Nucleus accumbens (tissue), 56 donors: ENCODE results near the gene ZP3.
"Not testable (repeated sequence)": the region's sequence is repeated elsewhere in the genome, so short reads cannot be mapped to it uniquely, and the experiment has no call there.

ENCODE experiments used
- DNase-seq, 56 donors: peaks; one replicate each; lab custom pipeline; 2025; lab: John Stamatoyannopoulos, UW

The ZP3 gene

DNA sequence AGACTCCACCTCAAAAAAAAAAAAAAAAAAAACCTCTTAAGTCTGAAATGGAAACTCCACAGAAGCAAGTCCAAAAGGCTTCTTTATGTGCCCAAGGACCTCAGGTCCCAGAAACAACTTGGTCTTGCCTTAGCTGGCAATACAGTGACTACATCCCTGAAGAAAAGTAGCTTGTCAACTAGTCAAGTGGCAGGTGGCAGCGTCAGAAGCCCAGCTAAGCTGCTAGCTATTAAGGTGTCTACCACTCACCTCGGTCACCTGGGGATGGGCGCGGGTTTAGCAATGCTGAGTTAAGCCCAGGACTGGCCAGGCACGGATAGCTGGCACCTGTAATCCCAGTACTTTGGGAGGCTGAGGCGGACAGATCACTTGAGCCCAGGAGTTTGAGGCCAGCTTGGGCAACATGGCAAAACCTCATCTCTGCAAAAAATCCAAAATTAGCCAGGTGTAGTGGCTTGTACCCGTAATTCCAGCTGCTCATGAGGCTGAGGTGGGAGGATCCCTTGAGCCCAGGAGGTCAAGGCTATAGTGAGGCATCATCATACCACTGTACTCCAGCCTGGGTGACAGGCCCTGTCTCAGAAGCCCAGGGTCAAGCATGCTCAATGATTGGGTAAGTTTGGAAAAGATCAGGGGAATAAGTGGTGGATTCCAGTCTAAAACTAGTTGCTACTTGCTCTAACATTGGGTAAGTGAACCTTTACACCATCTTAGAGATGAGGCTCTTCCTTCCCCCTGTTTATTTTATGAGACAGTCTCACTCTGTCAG lies 14.6 kb downstream of the ZP3 start:
- not testable (repeated sequence) for DNase-seq

DNA sequence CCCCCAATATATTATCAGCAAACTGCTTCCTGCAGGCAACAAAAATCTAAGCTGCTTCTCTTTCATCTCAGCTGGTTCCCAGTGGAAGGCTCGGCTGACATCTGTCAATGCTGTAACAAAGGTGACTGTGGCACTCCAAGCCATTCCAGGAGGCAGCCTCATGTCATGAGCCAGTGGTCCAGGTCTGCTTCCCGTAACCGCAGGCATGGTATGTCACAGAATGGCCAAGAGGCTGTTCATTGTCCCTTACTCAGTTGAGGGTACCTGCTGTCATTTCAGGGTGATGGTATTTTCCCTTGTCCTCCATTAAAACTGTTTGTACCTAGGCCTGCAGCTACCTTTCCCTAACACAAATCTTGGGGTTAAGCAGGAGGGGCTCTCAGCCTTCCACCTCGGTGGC lies 15.7 kb downstream of the ZP3 start:
- DNase-seq: not testable (repeated sequence)

DNA sequence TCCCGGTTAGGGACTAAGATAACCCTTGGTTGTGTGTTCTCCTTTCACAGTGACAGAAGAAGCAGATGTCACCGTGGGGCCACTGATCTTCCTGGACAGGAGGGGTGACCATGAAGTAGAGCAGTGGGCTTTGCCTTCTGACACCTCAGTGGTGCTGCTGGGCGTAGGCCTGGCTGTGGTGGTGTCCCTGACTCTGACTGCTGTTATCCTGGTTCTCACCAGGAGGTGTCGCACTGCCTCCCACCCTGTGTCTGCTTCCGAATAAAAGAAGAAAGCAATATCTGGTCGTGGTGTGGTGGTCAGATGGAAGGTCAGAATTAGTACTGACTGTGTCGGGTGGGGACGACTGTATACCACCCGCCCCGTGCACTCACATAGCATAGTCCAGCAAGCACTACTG lies 17.0 kb downstream of the ZP3 start:
- not testable (repeated sequence) for DNase-seq

DNA sequence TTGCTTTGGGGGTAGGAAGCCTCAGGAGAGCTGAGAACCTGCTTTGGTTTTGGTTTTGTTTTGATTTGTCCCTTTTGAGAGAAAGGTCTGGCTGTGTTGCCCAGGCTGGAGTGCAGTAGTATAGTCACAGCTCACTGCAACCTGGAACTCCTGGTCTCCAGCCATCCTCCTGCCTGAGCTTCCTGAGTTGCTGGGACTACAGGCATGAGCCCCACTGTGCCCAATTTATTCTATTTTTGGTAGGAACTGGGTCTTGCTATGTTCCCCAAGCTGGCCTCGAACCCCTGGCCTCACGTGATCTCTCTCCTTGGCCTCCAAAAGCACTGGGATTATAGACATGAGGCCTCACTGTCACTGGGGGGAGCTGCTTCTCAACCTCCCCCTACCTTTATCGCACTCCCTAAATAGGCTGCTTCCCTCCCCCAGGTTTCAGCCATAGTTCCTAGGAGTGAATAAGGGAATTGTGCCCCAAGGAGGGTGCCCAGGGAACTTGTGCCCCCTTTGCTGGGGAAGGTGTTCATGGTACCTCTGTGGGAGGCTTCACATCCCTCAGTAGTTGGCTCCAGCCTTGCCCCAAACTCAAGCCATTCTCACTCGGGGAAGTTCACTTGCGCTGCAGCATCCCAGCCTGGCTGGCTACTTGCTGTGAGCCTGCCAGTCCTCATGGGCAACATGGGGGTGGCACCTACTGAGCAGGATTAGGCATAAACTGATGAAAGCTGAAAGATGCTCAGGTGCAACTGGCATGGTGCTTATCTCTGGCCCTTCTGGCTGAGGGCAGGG lies 18.1 kb downstream of the ZP3 start:
- DNase-seq: not testable (repeated sequence)

DNA sequence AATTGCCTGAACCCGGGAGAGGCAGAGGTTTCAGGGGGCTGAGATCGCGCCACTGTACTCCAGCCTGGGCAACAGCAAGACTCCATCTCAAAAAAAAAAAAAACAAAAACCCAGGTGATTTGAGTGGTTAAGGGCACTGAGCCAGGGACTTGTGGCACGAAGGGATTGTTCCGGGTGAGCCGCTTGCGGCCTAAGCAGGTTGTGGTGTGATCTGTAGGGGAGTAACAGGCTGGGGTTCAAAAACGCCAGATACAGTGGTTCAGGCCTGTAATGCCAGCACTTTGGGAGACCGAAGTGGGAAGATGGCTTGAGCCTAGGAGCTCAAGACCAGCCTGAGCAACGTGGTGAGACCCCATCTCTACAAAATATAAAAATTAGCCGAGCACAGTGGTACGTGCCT lies 19.1 kb downstream of the ZP3 start:
- not testable (repeated sequence) for DNase-seq

DNA sequence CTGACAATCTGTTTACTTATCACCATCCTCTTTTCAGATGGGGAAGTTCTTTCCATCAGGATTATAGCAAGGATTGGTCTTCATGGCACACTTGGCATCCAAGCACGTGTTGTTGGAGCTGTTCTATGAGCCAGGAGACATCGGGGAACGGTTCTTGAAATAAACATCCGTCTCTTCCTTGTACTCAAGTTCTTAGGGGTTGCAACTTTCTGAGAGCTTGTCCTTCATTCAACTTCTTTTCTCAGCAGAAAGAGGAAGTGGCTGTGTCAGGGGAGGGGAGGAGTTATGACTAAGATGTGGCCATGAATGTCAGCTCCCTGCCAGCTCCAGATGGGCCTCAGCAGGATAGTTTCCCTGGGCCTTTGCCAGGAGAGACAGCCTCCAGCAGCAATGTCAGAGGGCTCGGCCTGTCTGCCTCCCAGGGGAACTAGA lies 20.8 kb downstream of the ZP3 start:
- peak in 4 of 56 donors; percentile 7 to 46 (median 10) for DNase-seq

DNA sequence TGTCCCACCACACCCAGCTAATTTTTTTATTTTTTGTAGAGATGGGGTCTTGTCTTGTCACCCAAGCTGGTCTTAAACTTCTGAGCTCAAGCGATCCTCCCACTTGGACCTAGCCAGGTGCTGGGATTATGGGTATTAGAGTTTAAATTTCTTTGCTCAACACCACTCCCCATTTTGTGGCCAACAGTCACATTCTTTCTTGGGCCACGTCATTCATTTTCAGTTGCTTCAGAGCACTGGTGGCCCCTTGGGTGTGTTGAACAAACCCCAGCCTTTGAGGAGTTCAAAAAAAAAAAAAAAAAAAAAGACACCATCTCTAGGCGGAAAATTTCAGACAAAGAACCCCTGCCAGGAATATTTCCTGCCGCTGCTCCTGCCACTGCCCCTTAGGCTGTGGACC lies 32.3 kb downstream of the ZP3 start:
- not testable (repeated sequence) for DNase-seq

DNA sequence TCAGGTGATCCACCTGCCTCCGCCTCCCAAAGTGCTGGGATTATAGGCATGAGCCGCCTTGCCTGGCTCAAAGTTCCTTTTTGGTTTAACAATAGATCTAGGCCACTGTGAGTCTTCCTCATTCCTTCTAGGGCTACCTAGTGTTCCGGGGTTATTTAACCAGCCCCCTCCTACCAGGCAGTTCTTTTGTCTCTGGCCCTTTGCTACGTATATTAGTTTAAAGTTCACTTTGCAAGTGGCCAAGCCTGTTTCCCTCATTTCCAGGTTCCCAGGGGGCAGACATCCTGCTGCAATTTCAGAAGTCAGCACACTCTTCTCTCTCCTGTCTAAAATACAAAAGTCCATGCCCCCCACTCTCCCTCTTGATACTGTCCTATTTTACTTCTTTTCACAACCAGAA lies 33.8 kb downstream of the ZP3 start:
- DNase-seq: not testable (repeated sequence)

DNA sequence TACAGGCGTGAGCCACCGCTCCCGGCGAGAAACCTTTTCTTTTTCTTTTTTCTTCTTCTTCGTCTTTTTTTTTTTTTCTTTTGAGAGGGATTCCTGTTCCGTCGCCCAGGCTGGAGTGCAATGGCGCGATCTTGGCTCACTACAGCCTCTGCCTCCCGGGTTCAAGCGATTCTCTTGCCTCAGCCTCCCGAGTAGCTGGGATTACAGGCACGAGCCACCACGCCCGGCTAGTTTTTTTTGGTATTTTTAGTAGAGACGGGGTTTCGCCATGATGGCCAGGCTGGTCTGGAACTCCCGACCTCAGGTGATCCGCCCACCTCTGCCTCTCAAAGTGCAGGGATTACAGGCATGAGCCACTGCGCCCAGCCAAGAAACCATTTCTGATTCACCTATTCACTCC lies 36.0 kb downstream of the ZP3 start:
- not testable (repeated sequence) for DNase-seq

DNA sequence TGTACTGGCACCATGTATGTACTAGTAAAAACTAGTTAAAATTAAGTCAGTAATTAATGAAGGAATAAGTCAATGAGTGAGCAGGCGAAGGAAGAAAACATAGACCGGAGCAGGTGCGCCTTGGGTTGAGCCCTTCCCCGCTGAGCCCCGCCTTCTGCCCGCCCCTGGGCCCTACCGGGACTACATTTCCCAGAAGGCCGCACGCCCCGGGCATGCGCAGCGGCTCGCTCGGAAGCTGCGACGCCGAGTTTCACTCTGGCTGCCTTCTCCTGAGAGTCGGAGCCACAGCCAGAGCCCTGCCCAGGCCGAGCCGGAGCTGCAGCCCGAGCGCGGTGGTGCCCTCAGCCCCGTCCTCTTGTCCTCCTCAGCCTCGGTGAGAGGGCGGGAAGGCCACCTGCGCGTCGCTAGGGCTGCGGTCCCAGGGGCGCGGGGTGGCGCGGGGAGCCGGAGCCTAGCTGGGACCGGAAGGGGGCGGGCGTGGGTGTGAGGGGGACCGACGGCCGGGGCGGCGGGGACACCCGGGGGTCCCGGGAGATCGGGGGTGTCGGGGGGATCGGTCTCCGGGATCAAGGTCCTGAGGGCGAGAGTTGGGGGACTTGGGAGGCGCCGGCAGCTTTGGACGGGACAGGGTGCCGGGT lies 36.8 kb downstream of the ZP3 start, which contains the start of gene DTX2:
Gene DTX2, plus strand, starts transcription at position 246 of the 638 bp plus-strand sequence. CDS start 18,801 bp downstream, outside the sequence.
- not testable (repeated sequence) for DNase-seq

DNA sequence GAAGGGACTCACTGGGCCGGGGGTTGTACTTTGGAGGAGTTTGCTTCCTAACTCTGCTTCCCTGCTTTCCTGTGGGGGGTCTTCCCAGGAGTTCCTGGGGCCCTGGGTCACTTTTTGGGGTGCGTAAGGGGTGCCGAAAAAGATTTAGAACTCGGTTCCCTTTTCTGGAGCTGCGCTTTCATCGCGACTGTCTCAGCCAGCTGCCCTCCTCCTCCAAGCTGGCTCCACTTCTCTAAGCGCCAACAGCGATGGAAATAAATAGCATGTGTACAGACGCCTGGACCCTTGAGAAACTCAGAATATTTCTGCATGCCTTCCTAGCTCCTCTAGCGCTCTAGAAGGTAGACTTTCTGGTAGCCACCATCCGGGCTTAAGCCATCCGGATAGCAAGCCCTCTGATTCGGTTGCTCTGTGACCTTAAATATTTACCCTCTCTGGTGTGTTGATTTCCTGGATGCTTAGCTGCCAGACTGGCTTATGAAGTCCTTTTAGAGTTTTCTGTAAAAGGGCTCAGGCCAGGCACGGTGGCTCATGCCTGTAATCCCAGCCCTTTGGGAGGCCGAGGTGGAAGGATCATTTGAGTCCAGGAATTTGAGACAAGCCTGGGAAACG lies 37.6 kb downstream of the ZP3 start:
- not testable (repeated sequence) for DNase-seq

DNA sequence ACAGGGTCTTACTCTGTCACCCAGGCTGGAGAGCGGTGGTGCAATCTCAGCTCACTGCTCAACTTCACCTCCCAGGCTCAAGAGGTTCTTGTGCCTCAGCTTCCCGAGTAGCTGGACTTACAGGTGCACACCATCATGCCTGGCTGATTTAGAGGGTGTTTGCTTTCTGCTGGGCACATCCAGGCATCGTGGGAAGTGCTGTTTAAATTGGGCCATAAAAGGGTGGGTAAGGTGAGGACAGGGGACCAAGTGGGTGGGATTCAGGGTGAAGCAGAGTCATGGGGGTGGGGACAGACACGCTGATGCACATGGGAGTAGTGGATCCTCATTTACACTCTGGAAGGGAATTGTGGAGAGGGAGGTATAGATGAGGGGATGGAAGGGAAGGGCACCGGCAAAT lies 40.2 kb downstream of the ZP3 start:
- DNase-seq: not testable (repeated sequence)

DNA sequence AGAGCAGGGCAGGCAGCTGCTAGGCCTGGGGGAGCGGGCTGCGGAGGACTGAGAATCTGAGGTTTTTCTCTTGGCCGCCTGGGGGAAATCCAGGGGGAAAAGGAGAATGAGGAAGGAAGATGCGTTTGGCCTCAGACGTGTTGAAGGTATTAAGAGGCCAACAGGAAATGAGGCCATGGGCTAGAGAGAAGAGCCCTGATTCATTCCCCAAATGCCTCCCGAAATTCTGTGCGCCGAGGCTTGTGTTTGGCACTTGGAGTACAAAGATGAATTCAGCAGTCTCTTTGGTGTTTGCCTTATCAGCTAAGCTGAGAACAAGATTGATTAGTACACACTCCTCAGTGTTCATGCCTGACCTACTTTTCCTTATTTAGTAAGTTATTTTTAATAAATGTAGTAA lies 41.2 kb downstream of the ZP3 start:
- not testable (repeated sequence) for DNase-seq

DNA sequence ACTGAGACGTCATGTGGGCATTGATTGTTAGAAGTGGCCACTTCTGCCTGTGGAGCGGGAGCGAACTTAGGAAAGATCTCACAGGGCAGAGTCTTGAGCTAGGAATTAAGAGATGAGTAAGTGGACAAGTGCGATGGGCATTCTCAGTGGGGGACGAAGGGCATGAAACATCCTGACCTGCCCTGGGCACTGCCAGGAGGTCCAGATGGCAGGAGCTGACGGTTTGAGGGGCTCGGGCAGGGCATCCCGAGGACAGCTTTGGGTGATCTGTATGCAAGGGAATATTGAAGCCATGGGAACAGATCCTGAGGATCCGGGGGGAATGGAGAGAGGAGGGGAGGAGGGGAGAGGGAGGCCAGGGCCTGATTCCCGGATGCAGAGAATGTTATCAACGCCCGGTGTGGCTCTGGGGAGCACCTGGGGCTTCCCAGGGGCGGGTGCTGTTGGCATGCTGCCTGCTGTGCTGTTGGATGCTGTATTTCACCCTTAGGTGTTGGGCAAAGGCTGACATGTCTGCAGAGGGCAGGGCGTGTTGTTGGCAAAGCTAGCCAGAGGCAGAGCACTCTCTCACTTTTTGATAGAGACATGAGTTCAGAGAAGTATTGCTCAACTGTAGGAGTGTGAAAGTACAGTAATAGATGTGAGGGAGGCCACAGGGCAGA lies 43.1 kb downstream of the ZP3 start:
- DNase-seq: not testable (repeated sequence)

DNA sequence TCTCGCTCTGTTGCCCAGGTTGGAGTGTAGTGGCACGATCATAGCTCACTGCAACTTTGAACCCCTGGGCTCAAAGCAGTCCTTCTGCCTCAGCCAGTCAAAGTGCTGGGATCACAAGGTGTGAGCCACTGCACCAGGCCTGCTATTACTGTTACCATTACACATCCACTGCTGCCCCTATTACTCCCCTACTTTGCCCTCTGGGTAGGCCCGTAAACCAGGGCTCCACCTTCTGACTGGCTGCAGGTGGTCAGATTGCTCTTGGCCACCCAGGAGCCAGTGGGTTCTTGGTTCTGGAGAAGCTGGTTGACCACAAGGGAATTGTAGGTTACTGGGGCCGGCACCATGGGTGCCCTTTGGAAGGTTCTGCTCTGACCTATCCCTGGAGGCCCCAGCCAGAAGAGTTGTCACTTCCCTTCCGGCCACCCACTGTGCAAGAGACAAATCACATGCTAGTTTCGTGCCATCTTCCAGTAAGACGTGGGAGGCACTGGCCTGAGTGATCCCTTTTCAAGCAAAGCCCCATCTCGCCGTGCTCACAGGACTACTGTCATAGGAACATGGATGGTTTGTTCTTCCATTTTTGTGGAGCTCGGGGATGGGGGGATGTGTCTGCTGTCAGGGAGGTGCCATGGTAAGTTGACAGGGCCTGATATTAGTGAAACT lies 46.9 kb downstream of the ZP3 start:
- peak in 1 of 56 donors; percentile 7 for DNase-seq

DNA sequence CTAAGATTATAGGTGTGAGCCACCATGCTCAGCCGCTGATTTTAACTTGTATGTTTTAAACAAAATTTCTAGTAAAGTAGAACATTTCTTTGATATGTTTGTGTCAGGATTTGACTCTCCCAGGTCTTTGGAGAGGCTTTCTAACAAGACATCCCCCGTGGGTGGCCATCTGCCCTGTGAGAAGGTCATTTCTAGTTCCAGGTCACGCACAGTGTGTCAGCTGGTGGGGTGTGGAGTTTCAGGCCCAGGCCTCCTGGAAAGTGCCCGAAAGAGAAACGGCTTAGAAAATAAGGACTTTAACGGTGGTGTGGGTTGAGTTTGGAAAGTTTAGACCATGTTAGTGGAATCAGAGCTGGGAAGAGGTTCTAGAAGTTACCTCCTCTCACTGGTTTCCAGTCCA lies 48.3 kb downstream of the ZP3 start:
- not testable (repeated sequence) for DNase-seq

DNA sequence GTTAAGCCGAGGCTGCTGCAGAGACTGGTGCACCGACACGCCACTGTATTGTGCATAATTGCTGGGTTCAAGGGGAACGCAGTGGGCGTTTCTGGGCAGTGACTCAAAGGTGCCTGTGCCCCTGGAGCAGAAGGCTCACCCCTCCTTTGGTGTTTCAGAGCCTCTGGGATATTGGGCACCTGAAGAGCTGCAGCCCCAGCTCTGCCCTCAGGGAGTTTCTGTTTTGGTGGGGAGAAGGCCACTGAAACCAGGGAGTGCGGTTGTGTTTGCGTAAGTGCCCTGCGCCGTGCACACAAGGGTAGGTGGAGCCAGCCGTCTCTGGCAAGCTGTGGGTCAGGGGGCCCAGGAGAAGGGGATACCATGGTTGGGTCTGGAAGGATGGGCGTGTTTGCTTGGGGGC lies 51.5 kb downstream of the ZP3 start:
- not testable (repeated sequence) for DNase-seq

DNA sequence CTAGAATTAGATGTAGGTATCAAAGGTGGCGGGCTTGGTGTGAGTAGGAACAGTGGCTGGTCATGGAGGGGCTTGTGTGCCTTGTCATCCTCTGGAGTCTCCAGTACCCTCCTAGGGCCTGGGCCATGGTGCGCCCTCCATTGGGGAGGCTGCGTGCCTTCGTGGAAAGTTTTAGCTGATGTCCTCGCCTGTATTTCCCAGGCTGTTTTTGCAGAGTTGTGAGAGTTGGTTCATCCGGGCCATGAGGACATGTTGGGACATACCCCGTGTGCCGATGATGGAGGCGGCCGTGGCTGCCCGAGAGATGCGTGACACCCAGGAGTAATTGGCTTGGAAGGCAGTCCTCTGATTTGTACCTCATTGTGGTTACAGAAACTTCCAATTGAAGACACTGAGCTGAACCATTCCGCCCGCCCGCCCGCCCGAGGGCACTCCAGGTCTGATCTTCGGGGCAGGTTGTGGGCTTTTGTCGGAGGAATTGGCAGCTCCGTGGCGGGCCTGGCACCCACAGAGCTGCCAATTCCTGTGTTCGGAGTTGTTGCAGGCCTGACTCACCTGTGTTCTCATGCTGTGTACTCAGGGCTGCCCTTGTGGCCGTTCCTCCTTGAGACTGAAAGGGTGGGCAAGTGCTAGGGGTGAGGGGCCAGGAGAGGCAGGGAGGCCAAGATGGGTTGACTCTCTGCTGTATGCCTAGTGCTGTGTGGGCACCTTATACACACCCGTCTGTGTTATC lies 52.2 kb downstream of the ZP3 start:
- DNase-seq: not testable (repeated sequence)

DNA sequence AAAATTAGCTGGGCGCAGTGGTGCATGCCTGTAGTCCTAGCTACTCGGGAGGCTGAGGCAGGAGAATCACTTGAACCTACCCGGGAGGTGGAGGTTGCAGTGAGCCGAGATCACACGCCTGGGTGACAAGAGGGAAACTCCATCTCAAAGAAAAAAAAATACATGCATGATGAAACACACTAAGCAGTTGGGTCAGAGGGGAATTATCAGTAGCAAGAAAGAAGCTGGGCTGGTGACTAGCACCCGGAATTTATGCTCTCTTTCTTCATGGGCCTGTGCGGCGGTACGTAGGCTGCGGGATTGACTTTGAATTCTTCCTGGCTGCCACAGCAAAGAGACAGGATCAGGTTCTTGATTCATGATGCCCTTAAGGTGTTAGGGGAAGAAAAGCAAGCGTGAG lies 54.9 kb downstream of the ZP3 start:
- DNase-seq: not testable (repeated sequence)
